Hepatocyte (in vitro differentiated cells): Measurements from ENCODE around the gene ZNF8.

ENCODE experiments used
- CTCF ChIP-seq: fragments of 200-600 bp; sonication (generic); IDR thresholded peaks from 2 replicates; pipeline ENCODE4 v1.5.1; 2016; ENCODE audit warnings: antibody characterized with exemption, mild to moderate bottlenecking; ENCODE audit not compliant: poor library complexity
- EZH2 ChIP-seq: fragments of 200-600 bp; sonication (generic); IDR thresholded peaks from 2 replicates; pipeline ENCODE4 v1.6.1; 2016; ENCODE audit warnings: antibody characterized with exemption, mild to moderate bottlenecking, borderline replicate concordance
- EZH2phosphoT487 ChIP-seq: fragments of 200-600 bp; sonication (generic); IDR thresholded peaks from one replicate; pipeline ENCODE4 v1.6.1; 2018; ENCODE audit warnings: antibody characterized with exemption, mild to moderate bottlenecking, low read depth, moderate library complexity; ENCODE audit not compliant: unreplicated experiment, severe bottlenecking

DNA sequence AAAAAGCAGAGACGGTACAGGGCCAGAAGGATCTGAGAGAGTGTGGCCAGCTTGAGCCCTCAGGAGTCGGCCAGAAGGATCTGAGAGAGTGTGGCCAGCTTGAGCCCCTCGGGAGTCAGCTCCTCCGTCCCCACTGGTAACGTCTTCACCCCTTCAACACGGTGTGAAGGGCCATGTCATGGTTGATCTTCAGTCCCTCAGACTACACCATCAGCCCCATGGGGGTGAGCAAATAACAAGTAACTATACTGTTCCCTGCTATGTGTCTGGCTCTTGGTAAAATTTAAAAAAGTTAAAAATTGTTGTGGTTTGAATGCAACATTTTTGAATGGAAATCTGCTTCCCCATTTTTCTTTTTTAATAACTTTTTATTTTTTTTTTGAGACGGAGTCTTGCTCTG, 1.6 kb upstream of the ZNF8 start:
- TF ChIP-seq CTCF, result no peak
- TF ChIP-seq EZH2, result no peak
- no peak for TF ChIP-seq EZH2phosphoT487
